Tibial artery (tissue), 4 donors: ENCODE results near the gene GNG3.

Experiments used
- DNase-seq, 2 donors: peaks; one replicate each; pipeline ENCODE4 v3.0.0-alpha.2; 2019
- H3K27ac ChIP-seq, 2 donors: fragments of 200-600 bp; sonication (generic) in 1 of 2; 1 replicate in 1 of 2; 2 replicates in 1 of 2; pipeline ENCODE4 v1.5.1; 2018 to 2019; ENCODE audit warnings: mild to moderate bottlenecking in 1 of 2
- H3K27me3 ChIP-seq, 2 donors: fragments of 200-600 bp; sonication (generic) in 1 of 2; one replicate each; pipeline versions ENCODE4 v1.5.1 to v1.6.0; 2016 to 2019
- H3K36me3 ChIP-seq, 3 donors: fragments of 200-600 bp; sonication (generic) in 2 of 3; one replicate each; pipeline ENCODE4 v1.5.1; 2016 to 2019; ENCODE audit warnings: mild to moderate bottlenecking in 2 of 3
- H3K4me1 ChIP-seq, 4 donors: fragments of 200-600 bp; sonication (generic) in 2 of 4; 1 replicate in 3 of 4; 2 replicates in 1 of 4; pipeline ENCODE4 v1.5.1; 2016 to 2019
- H3K4me3 ChIP-seq, 2 donors: fragments of 200-600 bp; sonication (generic) in 1 of 2; 1 replicate in 1 of 2; 2 replicates in 1 of 2; pipeline ENCODE4 v1.5.1; 2018 to 2019; ENCODE audit warnings: mild to moderate bottlenecking in 2 of 2
- H3K9me3 ChIP-seq, 3 donors: fragments of 200-600 bp; sonication (generic) in 1 of 3; one replicate each; pipeline ENCODE4 v1.5.1; 2016 to 2019
- CTCF ChIP-seq, 2 experiments: fragments of 200-600 bp in 1 of 2; fragments of 450-650 bp in 1 of 2; IDR thresholded peaks; one replicate each; pipeline ENCODE4 v1.5.1; 2017 to 2019; ENCODE audit warnings: antibody characterized with exemption in 2 of 2, mild to moderate bottlenecking in 1 of 2, moderate library complexity in 1 of 2
- intact Hi-C: fragments of 100-400 bp; cut with DNase I; formaldehyde crosslinking; loops from one replicate; pipeline ENCODE4 v1.15.0; 2023; ENCODE audit warnings: low total_unique reads

GNG3 gene

GRCh38 chr11:62706850-62707247 is 627 bp upstream of the GNG3 start:
- Histone ChIP-seq H3K27ac (peak overlapping the region; percentile 68 to 85), H3K9me3 (no peaks in the 10 kb centered on the region), H3K4me1 (peaks cover 0 to 40% (median 35%) of the 10 kb centered on the region in 4 donors), H3K27me3 (no peaks in the 10 kb centered on the region), H3K36me3 (peaks cover 9 to 19% (median 16%) of the 10 kb centered on the region in 3 donors), H3K4me3 (peak overlapping the region; percentile 61 to 71)
- peak in 1 of 2 donors; percentile 61 for DNase-seq
- intact Hi-C loops, result loop anchor here (10.0 kb wide), 1 partner anchor 92 kb away; the partner anchor contains the start of genes EML3 and ROM1
- TF ChIP-seq CTCF (IDR thresholded peaks at IDR 0.05), result no peak

GRCh38 chr11:62708392-62708791 is 916 bp downstream of the GNG3 start:
- peak in 1 of 2 donors; percentile 61 for DNase-seq
- peaks cover 0 to 40% (median 35%) of the 10 kb centered on the region in 4 donors for H3K4me1 ChIP-seq
- intact Hi-C loops, result loop anchor here (10.0 kb wide), 1 partner anchor 94 kb away; the partner anchor contains the start of genes EML3 and ROM1

GRCh38 chr11:62708793-62709192 is 1.3 kb downstream of the GNG3 start:
- H3K27ac ChIP-seq, result peak overlapping the region; percentile 91 to 96
- H3K36me3 ChIP-seq, result peaks cover 20 to 33% (median 31%) of the 10 kb centered on the region in 3 donors
- peak in 1 of 2 donors; percentile 72 for DNase-seq
- H3K9me3 ChIP-seq, result no peaks in the 10 kb centered on the region
- H3K4me3 ChIP-seq, result peak overlapping the region; percentile 58 to 64
- no peaks in the 10 kb centered on the region for H3K27me3 ChIP-seq
- intact Hi-C loops, result loop anchor here (10.0 kb wide), 1 partner anchor 94 kb away; the partner anchor contains the start of genes EML3 and ROM1
- TF ChIP-seq CTCF (IDR thresholded peaks at IDR 0.05), result no peak
- peaks cover 0 to 40% (median 35%) of the 10 kb centered on the region in 4 donors for H3K4me1 ChIP-seq

More at GRCh38 chr11:62708392-62708791, 916 bp downstream of the GNG3 start:
- TF ChIP-seq CTCF (IDR thresholded peaks at IDR 0.05), result no peak
- Histone ChIP-seq H3K27ac (peak overlapping the region in 1 of 2 donors; percentile 96), H3K4me3 (peak overlapping the region; percentile 58 to 64), H3K36me3 (peaks cover 16 to 29% (median 28%) of the 10 kb centered on the region in 3 donors), H3K27me3 (no peaks in the 10 kb centered on the region), H3K9me3 (no peaks in the 10 kb centered on the region)

- Histone ChIP-seq H3K27ac (peak overlapping the region; percentile 91 to 96), H3K27me3 (no peaks in the 10 kb centered on the region), H3K4me3 (peak overlapping the region; percentile 58 to 64), H3K4me1 (peaks cover 0 to 40% (median 35%) of the 10 kb centered on the region in 4 donors), H3K9me3 (no peaks in the 10 kb centered on the region), H3K36me3 (peaks cover 26 to 39% (median 37%) of the 10 kb centered on the region in 3 donors)
- intact Hi-C loops, result loop anchor here (10.0 kb wide), 1 partner anchor 95 kb away; the partner anchor contains the start of genes EML3 and ROM1
- DNase-seq, result peak; percentile 99
- TF ChIP-seq CTCF (IDR thresholded peaks at IDR 0.05), result peak in 1 of 2 experiments; percentile 13
These were observed 1.9 kb downstream of the GNG3 start for GRCh38 chr11:62709247-62710000.

GRCh38 chr11:62710001-62710345 is 2.5 kb downstream of the GNG3 start:
- Histone ChIP-seq H3K27me3 (no peaks in the 10 kb centered on the region), H3K4me3 (peak overlapping the region; percentile 58 to 64), H3K4me1 (peaks cover 0 to 40% (median 35%) of the 10 kb centered on the region in 4 donors), H3K9me3 (no peaks in the 10 kb centered on the region), H3K27ac (peak overlapping the region; percentile 91 to 96), H3K36me3 (peaks cover 32 to 44% (median 43%) of the 10 kb centered on the region in 3 donors)
- intact Hi-C loops, result no loop called here
- TF ChIP-seq CTCF (IDR thresholded peaks at IDR 0.05), result no peak
- peak in 1 of 2 donors; percentile 64 for DNase-seq
